Astrocyte (in vitro differentiated cells and primary cell): ENCODE data around the gene B9D1.

ENCODE experiments used
- CTCF ChIP-seq: IDR thresholded peaks from 2 replicates; pipeline ENCODE4 v1.5.1; 2011; ENCODE audit warnings: low read depth, mild to moderate bottlenecking, inconsistent platforms, low read length, moderate library complexity; ENCODE audit not compliant: insufficient read depth
- EZH2 ChIP-seq: IDR thresholded peaks from 2 replicates; pipeline ENCODE4 v1.6.1; 2012; ENCODE audit warnings: mild to moderate bottlenecking, low read length, inconsistent platforms; ENCODE audit not compliant: insufficient read depth

- TF ChIP-seq CTCF (no peak), EZH2 (no peak)
These were observed 36.0 kb upstream of the B9D1 start for GRCh38 chr17:19398301-19399181.
